Mesendoderm (in vitro differentiated cells): ENCODE data around the gene LRRC3. TPM values are rescaled to one million over a fixed set of nuclear protein-coding genes. Genes with fewer than 3 reads are reported as not detected.

Experiments
- DNase-seq: peaks from one replicate; pipeline ENCODE4 v3.0.0; 2013
- H2AK5ac ChIP-seq: 2 replicates; pipeline ENCODE4 v1.6.1; 2013; ENCODE audit warnings: low read length, inconsistent platforms
- H2BK120ac ChIP-seq: 2 replicates; pipeline ENCODE4 v1.6.1; 2013; ENCODE audit warnings: low read depth, mild to moderate bottlenecking, low read length, moderate library complexity, mixed read lengths
- H2BK15ac ChIP-seq: replicated peaks from 2 replicates; pipeline ENCODE4 v1.6.1; 2013; ENCODE audit warnings: low read depth, mild to moderate bottlenecking, moderate library complexity
- H2BK5ac ChIP-seq: 2 replicates; pipeline ENCODE4 v1.6.1; 2013; ENCODE audit warnings: low read length, inconsistent platforms
- H3K18ac ChIP-seq: 2 replicates; pipeline ENCODE4 v1.6.1; 2013; ENCODE audit warnings: mild to moderate bottlenecking, low read length, mixed read lengths
- H3K23ac ChIP-seq: one replicate; pipeline ENCODE4 v1.6.1; 2013; ENCODE audit warnings: low read length
- H3K27ac ChIP-seq: 2 replicates; pipeline ENCODE4 v1.5.1; 2013; ENCODE audit warnings: low read depth, mild to moderate bottlenecking, inconsistent platforms, low read length, moderate library complexity
- H3K27me3 ChIP-seq: 2 replicates; pipeline ENCODE4 v1.6.1; 2013; ENCODE audit warnings: low read length, control low read depth, mild to moderate bottlenecking, inconsistent platforms; ENCODE audit not compliant: insufficient read depth, poor library complexity
- H3K36me3 ChIP-seq: 2 replicates; pipeline ENCODE4 v1.6.1; 2013; ENCODE audit warnings: low read length, inconsistent platforms; ENCODE audit not compliant: control insufficient read depth, insufficient read depth
- H3K4ac ChIP-seq: one replicate; pipeline ENCODE4 v1.6.1; 2013; ENCODE audit warnings: low read depth, mild to moderate bottlenecking, low read length, moderate library complexity
- H3K4me1 ChIP-seq: 2 replicates; pipeline ENCODE4 v1.6.1; 2013; ENCODE audit warnings: low read depth, low read length, inconsistent platforms; ENCODE audit not compliant: control insufficient read depth
- H3K4me2 ChIP-seq: 2 replicates; pipeline ENCODE4 v1.6.1; 2013; ENCODE audit warnings: low read length
- H3K4me3 ChIP-seq: 2 replicates; pipeline ENCODE4 v1.5.1; 2013; ENCODE audit warnings: mild to moderate bottlenecking, low read length
- H3K56ac ChIP-seq: one replicate; pipeline ENCODE4 v1.6.1; 2013; ENCODE audit warnings: low read length
- H3K79me1 ChIP-seq: 2 replicates; pipeline ENCODE4 v1.6.1; 2013; ENCODE audit warnings: low read length, inconsistent platforms
- H3K79me2 ChIP-seq: 2 replicates; pipeline ENCODE4 v1.6.1; 2013; ENCODE audit warnings: mild to moderate bottlenecking, low read length; ENCODE audit not compliant: control insufficient read depth, insufficient read depth
- H3K9ac ChIP-seq: 2 replicates; pipeline ENCODE4 v1.6.1; 2013; ENCODE audit warnings: low read length, inconsistent platforms
- H4K5ac ChIP-seq: one replicate; pipeline ENCODE4 v1.6.1; 2013; ENCODE audit warnings: low read length
- H4K8ac ChIP-seq: one replicate; pipeline ENCODE4 v1.6.1; 2013; ENCODE audit warnings: low read depth, mild to moderate bottlenecking, control low read depth, low read length, moderate library complexity
- WGBS: extraction: QIAGEN DNeasy Blood & Tissue Kit; methylation state at CpG from one replicate; pipeline ENCODE4 v1.1.7; 2013; ENCODE audit warnings: low lambda C conversion rate, missing lambda C conversion rate; ENCODE audit not compliant: insufficient coverage; ENCODE audit errors: extremely low coverage; 5-methylcytosine and 5-hydroxymethylcytosine counted together
- polyA plus RNA-seq, 2 experiments: library from polyadenylated mRNA; stranded (reverse); fragments of 200-250 nt; gene quantifications; one replicate each; pipeline ENCODE4 v1.2.3, GENCODE V29; 2013

LRRC3 gene, protein sequence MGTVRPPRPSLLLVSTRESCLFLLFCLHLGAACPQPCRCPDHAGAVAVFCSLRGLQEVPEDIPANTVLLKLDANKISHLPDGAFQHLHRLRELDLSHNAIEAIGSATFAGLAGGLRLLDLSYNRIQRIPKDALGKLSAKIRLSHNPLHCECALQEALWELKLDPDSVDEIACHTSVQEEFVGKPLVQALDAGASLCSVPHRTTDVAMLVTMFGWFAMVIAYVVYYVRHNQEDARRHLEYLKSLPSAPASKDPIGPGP
- 6.9 TPM for polyA plus RNA-seq (2013, experiment 1 of 2)
- 7.0 TPM for polyA plus RNA-seq (2013, experiment 2 of 2)

DNA sequence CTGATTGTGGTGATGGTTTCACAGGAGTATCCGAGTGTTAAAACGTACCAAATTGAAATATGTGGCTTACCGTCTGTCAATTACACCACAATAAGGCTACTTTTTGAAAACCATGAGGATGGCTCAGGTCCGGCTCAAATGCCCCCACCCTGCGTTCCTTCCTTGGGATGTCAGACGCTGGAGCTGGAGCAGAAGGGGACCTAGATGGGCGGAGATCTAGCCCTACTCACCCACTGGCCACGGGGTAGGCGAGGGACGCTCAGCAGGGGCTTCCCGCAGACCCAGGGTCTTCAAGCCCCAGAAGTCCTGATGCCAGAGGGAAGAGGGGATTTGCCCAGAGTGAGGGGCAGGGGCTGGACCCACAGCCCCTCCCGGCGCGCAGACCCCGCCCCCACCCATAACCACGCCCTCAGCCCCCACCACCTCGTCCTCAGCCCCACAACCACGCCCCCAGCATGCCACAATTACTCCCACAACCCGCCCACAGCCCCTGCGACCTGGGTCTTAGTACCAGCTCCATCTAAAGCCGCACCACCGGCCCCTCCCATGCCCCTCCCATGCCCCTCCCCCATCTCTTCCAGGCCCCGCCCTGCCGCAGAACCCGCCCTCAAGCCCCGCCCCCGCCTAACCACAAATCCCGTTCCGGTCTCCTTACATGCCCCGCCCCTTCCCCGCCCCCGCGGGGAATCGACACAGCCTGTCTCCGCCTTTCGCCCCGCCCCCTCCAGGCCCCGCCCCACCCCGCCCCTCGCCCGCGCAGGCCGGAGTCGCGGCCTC, at the start of gene LRRC3:
TSS of gene LRRC3 (plus strand) at position 764 of the 777 bp plus-strand sequence. CDS start 1,135 bp downstream, outside the sequence.
- DNase-seq: peak; percentile 97
- Histone ChIP-seq H2BK120ac (no peak within 1 kb of the TSS), H3K4me2 (peak within 1 kb of the TSS; percentile 84), H3K23ac (no peak within 1 kb of the TSS), H3K56ac (peak within 1 kb of the TSS; percentile 79), H3K79me1 (peaks cover 2% of the 10 kb centered on the region), H3K79me2 (no peaks in the 10 kb centered on the region), H2BK15ac (no peak within 1 kb of the TSS), H3K4me1 (no peaks in the 10 kb centered on the region), H4K8ac (no peak within 1 kb of the TSS), H3K4ac (no peak within 1 kb of the TSS), H3K27me3 (no peaks in the 10 kb centered on the region), H2BK5ac (no peak within 1 kb of the TSS), H3K4me3 (peak within 1 kb of the TSS; percentile 54), H3K36me3 (no peaks in the 10 kb centered on the region), H3K27ac (no peak within 1 kb of the TSS), H3K9ac (peak within 1 kb of the TSS; percentile 68), H3K18ac (peak within 1 kb of the TSS; percentile 51), H4K5ac (no peak within 1 kb of the TSS), H2AK5ac (no peak within 1 kb of the TSS)
- no CpG with 5 or more reads among the region's 45 CpGs for WGBS

DNA sequence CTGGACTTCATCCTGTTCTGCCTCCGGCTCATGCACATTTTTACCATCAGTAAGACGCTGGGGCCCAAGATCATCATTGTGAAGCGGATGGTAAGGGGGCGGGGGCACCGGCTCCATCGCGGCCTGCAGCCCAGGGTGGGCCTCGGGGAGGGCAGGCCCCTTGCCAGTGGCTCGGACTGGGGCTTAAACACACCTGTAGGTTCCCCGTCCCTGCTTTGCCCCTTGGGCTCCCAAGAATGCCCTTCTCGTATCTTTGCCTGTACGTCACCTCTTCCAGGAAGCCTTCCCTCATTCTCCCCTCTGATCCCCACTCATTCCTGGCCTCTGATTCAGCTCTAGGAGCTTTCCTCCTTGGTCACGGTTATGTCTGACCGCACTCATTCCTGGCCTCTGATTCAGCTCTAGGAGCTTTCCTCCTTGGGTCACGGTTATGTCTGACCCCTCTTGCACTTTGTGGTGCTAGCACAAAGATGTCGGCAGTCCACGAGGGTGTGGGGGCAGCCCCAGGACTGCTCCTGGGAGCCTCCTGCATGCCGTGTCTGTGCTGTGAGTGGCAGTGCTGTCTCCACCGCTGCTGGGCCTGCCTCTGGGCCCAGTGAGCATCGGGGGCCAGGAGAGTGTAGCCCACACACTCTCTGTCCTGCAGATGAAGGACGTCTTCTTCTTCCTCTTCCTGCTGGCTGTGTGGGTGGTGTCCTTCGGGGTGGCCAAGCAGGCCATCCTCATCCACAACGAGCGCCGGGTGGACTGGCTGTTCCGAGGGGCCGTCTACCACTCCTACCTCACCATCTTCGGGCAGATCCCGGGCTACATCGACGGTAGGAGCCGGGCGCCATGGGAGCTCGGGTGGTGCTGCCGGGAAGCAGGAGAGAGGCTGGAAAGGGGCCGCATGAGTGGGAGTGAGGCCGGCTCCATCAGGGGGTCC, 49.1 kb upstream of the LRRC3 start:
- WGBS: no CpG with 5 or more reads among the region's 37 CpGs
- Histone ChIP-seq H3K9ac (no peak overlapping the region), H3K4ac (no peak overlapping the region), H3K23ac (no peak overlapping the region), H3K18ac (no peak overlapping the region), H3K56ac (no peak overlapping the region), H3K79me1 (no peaks in the 10 kb centered on the region), H3K27me3 (no peaks in the 10 kb centered on the region), H3K36me3 (no peaks in the 10 kb centered on the region), H4K8ac (no peak overlapping the region), H3K4me1 (no peaks in the 10 kb centered on the region), H3K79me2 (no peaks in the 10 kb centered on the region), H3K27ac (no peak overlapping the region), H3K4me2 (no peak overlapping the region), H2BK15ac (no peak overlapping the region), H2BK5ac (no peak overlapping the region), H4K5ac (no peak overlapping the region), H2BK120ac (no peak overlapping the region), H3K4me3 (no peak overlapping the region), H2AK5ac (no peak overlapping the region)
- DNase-seq: no peak

DNA sequence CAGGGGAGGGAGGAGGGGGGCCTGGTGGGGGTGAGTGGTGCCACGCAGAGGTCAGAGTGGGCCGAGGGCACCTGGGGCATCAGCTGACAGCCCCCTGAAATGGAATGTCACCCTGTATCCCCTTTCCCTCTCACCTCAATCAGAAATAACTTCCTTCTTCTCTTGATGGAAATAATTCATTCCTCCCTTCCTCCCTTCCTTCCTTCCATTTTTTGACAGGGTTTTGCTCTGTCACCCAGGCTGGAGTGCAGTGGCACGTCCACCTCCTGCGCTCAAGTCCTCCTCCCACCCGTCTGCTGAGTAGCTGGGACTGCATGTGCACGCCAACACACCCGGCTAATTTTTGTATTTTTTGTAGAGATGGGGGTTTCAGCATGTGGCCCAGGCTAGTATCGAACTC, 48.4 kb upstream of the LRRC3 start:
- no peak overlapping the region for H3K56ac ChIP-seq
- no peak overlapping the region for H2BK15ac ChIP-seq
- DNase-seq: no peak
- H4K5ac ChIP-seq: no peak overlapping the region
- no peaks in the 10 kb centered on the region for H3K79me1 ChIP-seq
- H3K4me2 ChIP-seq: no peak overlapping the region
- H3K9ac ChIP-seq: no peak overlapping the region
- no peak overlapping the region for H2BK5ac ChIP-seq
- no peak overlapping the region for H2AK5ac ChIP-seq
- no peak overlapping the region for H3K4ac ChIP-seq
- H3K36me3 ChIP-seq: no peaks in the 10 kb centered on the region
- H3K4me1 ChIP-seq: no peaks in the 10 kb centered on the region
- H3K79me2 ChIP-seq: no peaks in the 10 kb centered on the region
- H3K27ac ChIP-seq: no peak overlapping the region
- no peak overlapping the region for H3K18ac ChIP-seq
- H4K8ac ChIP-seq: no peak overlapping the region
- no peak overlapping the region for H3K4me3 ChIP-seq
- no peak overlapping the region for H3K23ac ChIP-seq
- H2BK120ac ChIP-seq: no peak overlapping the region
- WGBS: no CpG with 5 or more reads among the region's 8 CpGs
- no peaks in the 10 kb centered on the region for H3K27me3 ChIP-seq

DNA sequence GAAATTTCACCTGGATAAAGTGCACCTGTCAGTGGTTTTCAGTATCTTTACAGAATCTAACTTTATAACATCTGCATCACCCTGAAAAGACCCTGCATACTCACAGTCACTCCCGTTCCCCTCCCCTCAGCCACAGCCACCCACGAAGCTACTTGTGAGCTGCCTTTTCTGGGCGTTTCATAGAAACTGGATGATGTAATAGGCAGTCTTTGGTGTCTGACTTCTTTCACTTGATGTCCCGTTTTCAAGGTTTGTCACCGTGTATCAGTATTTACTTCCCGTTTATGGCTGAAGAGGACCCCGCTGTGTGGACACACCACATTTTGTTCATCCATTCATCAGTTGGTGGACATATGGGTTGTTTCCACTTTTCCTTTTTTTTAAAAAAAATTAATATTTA, 47.8 kb upstream of the LRRC3 start:
- no CpG with 5 or more reads among the region's 7 CpGs for WGBS
- DNase-seq: no peak

DNA sequence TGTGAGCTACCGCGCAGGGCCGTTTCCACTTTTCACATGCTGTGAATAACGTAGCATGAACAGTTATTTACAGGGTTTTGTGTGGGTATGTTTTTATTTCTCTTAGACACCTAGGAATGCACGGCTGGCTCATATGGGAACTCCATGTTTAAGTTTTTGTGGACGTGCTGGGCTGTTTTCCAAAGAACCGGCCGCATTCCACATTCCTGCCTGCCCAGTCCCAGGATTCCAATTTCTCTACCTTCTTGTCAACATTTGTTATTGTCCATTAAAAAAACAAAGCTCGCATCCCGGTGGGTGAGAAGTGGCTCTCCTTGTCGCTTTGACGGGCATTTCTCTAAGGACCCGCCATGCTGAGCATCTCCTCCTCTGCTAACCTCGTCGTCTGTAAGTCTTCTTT, 47.1 kb upstream of the LRRC3 start:
- Histone ChIP-seq H3K4me3 (no peak overlapping the region), H3K4ac (no peak overlapping the region), H3K4me1 (no peaks in the 10 kb centered on the region), H3K4me2 (no peak overlapping the region), H3K23ac (no peak overlapping the region), H4K8ac (no peak overlapping the region), H2BK5ac (no peak overlapping the region), H3K36me3 (no peaks in the 10 kb centered on the region), H2AK5ac (no peak overlapping the region), H2BK120ac (no peak overlapping the region), H3K27me3 (no peaks in the 10 kb centered on the region), H3K18ac (no peak overlapping the region), H3K56ac (no peak overlapping the region), H3K79me1 (no peaks in the 10 kb centered on the region), H3K79me2 (no peaks in the 10 kb centered on the region), H3K27ac (no peak overlapping the region), H2BK15ac (no peak overlapping the region), H3K9ac (no peak overlapping the region), H4K5ac (no peak overlapping the region)
- no peak for DNase-seq
- WGBS: no CpG with 5 or more reads among the region's 15 CpGs

More for the DNA sequence above, 47.8 kb upstream of the LRRC3 start:
- Histone ChIP-seq H3K18ac (no peak overlapping the region), H4K8ac (no peak overlapping the region), H3K23ac (no peak overlapping the region), H3K27ac (no peak overlapping the region), H4K5ac (no peak overlapping the region), H3K79me2 (no peaks in the 10 kb centered on the region), H3K27me3 (no peaks in the 10 kb centered on the region), H2AK5ac (no peak overlapping the region), H2BK120ac (no peak overlapping the region), H2BK5ac (no peak overlapping the region), H2BK15ac (no peak overlapping the region), H3K4me1 (no peaks in the 10 kb centered on the region), H3K79me1 (no peaks in the 10 kb centered on the region), H3K56ac (no peak overlapping the region), H3K4ac (no peak overlapping the region), H3K9ac (no peak overlapping the region), H3K4me2 (no peak overlapping the region), H3K36me3 (no peaks in the 10 kb centered on the region), H3K4me3 (no peak overlapping the region)
